A549 treated with ZK216348 at 1 μM for 4 hours (cell line): Measurements from ENCODE around the gene CLEC1B. TPM values are rescaled to one million over a fixed set of nuclear protein-coding genes. Genes with fewer than 3 reads are reported as not detected.

ENCODE experiments used
- total RNA-seq: library from RNA; stranded (reverse); fragments of 200-300 nt; extraction: Qiagen RNA extraction; gene quantifications from 5 replicates; pipeline ENCODE4 v1.2.3, GENCODE V29; 2022; ENCODE audit warnings: low read depth

CLEC1B gene
- not detected in 5 replicates for total RNA-seq

DNA sequence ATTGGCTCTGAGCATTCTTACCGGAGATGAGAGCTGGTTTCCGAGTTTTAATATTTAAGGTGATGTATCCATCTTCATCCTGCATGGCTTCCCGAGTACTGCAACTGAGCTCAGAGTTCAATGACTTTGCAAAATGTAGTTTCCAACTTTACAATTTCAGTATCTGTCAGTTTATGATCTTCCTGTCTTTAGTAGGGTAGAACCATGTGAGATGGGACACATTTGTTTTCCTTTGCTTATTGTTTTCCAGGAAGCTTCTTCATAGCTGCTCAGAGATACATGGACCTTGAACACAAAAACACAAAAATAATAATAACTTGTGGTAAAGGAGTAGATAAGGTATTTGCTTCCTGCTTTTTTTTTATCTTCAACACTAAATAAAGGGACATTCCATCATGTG is at the start of gene CLEC1B:
Gene CLEC1B (minus strand): TSS at position 106 of the 400 bp plus-strand sequence. CDS start 21 bp downstream, at position 85.

DNA sequence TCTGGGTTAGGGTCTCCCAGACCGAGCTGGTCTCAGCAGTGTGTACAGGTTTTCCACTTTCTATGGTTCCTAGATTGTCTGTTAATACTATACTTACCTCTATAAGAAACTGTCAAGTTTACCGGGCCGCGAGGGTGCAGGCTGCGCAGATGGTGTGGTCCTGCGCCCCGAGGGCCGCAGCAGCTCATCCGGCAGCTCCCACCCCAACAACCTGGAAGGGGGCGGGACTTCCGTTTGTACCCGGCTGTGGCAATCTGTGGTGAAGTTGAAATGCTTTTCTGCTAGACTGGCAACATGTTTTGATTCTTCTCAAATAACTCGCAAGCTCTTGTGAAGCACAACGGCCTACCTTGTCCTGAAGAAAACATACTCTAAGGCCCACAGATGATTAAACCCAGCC is 31.5 kb upstream of the CLEC1B start, which contains the start of gene CLEC9A:
Gene CLEC9A (plus strand): TSS at position 237 of the 400 bp plus-strand sequence. CDS start 22,006 bp downstream, outside the sequence.

DNA sequence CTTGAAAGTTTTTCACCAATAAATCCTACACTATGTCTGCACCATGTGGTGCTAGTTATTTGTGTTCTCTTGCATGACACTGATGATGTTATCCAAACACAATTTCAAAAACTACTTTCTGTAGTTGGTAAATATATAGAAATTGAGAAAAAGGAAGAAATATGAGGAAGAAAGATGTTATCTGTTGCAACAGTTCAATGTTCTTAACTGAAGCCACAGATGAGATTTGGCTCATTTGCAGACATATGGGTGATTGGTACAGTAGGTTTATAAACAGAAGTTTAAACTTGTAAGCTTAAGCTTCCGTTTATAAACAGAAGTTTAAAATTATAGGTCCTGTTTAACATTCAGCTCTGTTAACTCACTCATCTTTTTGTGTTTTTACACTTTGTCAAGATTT is 27.7 kb downstream of the CLEC1B start, which contains the start of gene CLEC12A:
Gene CLEC12A (plus strand): TSS at position 229 of the 400 bp plus-strand sequence. CDS start 188 bp downstream, outside the sequence.

Other genes with a start within 250 kb of the CLEC1B start
- gene CD69, start 238.2 kb downstream of the CLEC1B start, total RNA-seq = not detected in 5 replicates
- gene KLRF1, start 171.6 kb downstream of the CLEC1B start, total RNA-seq = not detected in 5 replicates
- 0.98 to 3.1 TPM (median 1.3 TPM) in 5 replicates for gene CLEC2B, start 129.8 kb downstream of the CLEC1B start, total RNA-seq
- not detected in 5 replicates for gene KLRF2, start 117.6 kb downstream of the CLEC1B start, total RNA-seq
- not detected in 5 replicates for gene CLEC2A, start 66.8 kb downstream of the CLEC1B start, total RNA-seq
- not detected in 5 replicates for gene CLEC12A, start 27.7 kb downstream of the CLEC1B start, total RNA-seq
- not detected in 5 replicates for gene CLEC12B, start 11.5 kb upstream of the CLEC1B start, total RNA-seq
- not detected in 5 replicates for gene CLEC9A, start 31.6 kb upstream of the CLEC1B start, total RNA-seq
- gene CLEC1A, start 99.9 kb upstream of the CLEC1B start, total RNA-seq = not detected in 5 replicates
- not detected in 5 replicates for gene CLEC7A, start 131.1 kb upstream of the CLEC1B start, total RNA-seq
- 0.40 to 2.4 TPM (median 0.95 TPM) in 5 replicates for gene OLR1, start 173.0 kb upstream of the CLEC1B start, total RNA-seq
- gene TMEM52B, start 179.9 kb upstream of the CLEC1B start, total RNA-seq = 0.05 to 0.25 TPM in 2 of 5 replicates, not detected in the others
- gene GABARAPL1, start 213.8 kb upstream of the CLEC1B start, total RNA-seq = 29.1 to 51.0 TPM (median 40.3 TPM) in 5 replicates